Measurements from ENCODE around the gene HTR4. TPM values are rescaled to one million over a fixed set of nuclear protein-coding genes. Genes with fewer than 3 reads are reported as not detected.

The HTR4 gene
- total RNA-seq, 4 donors from 2014 or later: not detected

DNA sequence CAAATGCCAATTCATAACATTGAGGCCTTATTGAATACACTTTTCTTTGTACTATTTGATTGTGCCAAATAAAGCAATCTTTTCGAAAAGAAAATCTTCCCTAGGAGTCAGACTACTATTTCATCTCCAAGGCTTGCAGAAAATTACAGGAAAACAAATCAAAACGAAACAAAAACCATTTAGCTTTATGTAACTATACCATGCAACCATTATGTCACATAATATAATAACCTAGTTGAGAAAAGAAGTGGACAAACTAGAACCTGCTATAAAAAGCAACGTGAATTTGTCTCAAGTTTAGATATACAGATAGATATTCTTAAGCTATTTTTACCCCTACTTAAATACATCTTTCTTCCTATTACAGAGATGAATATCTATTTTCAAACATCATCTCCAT is 18.0 kb downstream of the HTR4 start:
- TF ChIP-seq, protein P1, sequence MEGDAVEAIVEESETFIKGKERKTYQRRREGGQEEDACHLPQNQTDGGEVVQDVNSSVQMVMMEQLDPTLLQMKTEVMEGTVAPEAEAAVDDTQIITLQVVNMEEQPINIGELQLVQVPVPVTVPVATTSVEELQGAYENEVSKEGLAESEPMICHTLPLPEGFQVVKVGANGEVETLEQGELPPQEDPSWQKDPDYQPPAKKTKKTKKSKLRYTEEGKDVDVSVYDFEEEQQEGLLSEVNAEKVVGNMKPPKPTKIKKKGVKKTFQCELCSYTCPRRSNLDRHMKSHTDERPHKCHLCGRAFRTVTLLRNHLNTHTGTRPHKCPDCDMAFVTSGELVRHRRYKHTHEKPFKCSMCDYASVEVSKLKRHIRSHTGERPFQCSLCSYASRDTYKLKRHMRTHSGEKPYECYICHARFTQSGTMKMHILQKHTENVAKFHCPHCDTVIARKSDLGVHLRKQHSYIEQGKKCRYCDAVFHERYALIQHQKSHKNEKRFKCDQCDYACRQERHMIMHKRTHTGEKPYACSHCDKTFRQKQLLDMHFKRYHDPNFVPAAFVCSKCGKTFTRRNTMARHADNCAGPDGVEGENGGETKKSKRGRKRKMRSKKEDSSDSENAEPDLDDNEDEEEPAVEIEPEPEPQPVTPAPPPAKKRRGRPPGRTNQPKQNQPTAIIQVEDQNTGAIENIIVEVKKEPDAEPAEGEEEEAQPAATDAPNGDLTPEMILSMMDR (IDR thresholded peaks at IDR 0.05; ENCODE audit: low read depth): no peak

DNA sequence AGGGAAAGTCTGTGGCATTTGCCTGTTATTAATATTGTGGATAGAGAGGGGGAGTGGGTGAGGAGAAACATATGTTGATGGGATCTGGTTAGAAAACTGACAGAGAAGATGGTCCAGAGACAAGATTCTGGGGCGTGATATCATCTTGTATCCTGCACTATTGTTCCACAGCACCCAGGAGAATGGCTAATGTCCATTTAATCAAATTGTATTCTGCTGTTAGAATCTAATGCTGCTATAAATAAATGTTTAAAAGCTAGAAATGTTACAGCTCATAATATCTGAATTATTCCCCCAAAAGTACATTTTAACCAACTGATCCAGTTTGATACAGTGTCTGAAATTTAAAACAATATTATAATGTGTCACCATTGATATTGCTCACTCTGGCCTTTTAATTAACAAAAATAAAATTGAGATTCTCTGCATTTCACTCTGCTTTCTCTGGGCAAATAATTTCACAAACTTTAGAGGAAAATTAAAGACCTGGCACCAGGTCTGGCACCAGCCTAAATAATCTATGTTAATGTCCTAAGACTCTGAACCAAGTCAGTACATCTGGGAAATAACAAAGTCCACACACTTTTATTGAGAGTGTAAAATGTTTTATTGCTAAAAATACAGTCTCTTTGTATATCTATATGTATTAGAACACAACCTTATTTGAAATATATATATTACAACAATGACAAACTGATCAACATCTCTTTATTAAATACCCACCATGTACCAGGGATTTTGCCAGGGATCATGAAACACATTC is 18.8 kb downstream of the HTR4 start:
- TF ChIP-seq, protein P1 (IDR thresholded peaks at IDR 0.05; ENCODE audit: low read depth): no peak

DNA sequence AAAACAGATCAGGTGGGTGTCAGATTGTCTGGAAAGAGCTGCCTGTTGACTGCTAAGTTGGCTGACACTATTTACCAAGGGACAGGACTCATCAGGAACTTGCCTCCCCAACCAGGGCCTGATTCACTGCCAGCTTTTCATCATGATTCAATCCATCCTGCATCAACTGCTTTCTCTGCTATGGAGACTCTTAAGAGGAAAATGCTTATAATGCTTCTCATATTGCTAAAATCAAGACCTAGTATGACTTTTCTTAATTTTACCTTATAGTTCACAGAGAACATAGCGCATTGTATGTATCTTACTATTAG is 21.3 kb downstream of the HTR4 start:
- TF ChIP-seq, protein P1 (IDR thresholded peaks at IDR 0.05; ENCODE audit: low read depth): no peak

DNA sequence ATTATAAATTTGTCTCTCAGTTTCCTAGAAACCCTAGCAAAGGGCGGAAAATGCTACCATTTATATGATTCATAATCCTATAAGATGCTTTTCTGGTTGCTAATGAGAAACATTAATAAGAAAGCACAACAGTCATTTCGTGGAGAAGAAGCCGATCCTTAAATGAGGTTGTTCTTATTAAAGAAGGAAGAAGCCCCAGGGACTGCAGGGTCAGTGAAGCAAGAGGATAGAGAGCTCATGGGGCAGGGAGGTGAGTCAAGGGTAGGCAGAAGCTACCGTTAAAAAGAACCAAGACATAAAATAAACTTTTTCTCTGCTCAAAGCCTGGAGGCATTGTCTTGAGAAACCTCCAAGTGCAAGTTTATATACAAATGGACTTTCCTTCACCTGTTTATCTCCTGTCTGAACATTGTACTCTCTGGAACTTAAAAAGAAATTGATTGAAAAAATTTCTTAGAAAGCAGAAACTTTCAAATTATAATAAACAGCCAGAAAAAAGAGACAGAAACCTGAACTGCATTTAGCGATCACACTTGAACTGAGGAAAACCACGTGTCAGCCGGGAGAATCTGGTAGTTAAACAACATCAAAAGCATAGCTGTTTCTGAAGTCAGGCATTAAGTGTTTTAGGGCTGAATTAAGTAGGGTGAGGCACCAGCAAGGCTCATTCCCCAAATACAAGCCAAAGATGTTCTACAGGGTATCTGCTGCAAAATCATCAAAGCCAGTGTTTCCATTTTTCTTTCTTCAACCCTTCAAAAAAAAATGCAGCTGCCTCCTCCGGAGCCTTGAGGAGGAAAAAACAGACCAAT is 21.9 kb downstream of the HTR4 start:
- TF ChIP-seq, protein P1 (IDR thresholded peaks at IDR 0.05; ENCODE audit: low read depth): no peak

DNA sequence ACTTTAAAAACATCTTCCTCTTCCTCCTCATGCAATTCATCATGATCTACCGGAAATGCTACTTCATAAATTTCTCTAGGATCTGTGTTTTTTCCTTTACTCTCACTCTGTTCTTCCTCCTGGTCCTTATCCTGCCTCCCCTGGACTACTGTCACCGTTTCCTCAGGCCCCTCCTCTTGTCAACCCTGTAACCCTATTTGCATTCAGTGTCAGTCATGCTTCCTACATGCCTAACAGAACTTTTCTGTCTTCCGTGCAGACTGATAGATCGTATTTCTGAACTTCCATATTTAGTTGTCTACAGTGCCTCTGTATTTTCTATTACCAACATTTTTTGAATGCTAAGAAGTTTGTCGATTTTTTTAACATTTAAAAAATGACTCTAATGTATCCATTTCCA is 27.3 kb downstream of the HTR4 start:
- TF ChIP-seq, protein P1 (IDR thresholded peaks at IDR 0.05; ENCODE audit: low read depth): no peak

DNA sequence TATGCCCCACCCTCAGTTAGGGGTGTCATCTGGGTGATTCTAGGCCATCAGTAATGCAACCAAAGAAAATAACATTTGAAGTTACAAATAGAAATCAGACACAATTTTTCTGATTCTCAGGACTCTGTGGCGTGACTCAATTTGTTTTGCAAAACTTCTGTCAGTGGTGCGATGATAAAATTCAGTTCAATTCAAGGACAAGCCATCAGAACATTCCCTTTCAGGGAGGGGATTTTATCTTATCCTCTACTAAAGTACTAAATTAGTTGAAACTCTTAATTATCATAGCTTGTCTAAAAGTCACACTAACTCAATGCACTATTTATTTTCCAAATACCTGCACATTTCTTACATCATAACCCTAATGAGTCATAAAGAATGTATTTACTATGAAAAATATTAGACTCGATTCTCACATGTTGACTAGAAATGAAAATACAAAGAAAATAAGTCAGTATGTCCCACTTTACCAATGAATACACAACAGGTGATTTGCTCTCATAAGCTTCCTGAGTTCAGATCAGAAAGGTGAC is 28.2 kb downstream of the HTR4 start:
- TF ChIP-seq, protein P1 (IDR thresholded peaks at IDR 0.05; ENCODE audit: low read depth): no peak

DNA sequence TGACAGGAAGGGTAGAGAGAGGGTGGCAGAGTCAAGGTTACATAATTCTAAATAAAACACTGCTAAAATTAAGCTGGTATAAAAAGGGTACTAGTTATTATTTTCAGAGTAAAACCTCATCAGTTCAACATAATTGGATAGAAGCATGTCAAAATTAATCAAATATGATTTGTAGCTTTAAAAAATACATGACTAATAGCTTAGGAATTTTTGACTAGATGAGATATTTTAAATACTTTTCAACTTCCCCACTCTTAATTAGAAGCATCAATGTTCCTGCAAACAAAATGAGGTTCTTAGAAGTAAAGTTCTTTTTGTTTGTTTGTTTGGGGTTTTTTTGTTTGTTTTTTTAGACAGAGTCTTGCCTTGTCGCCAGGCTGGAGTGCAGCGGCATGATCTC is 29.1 kb downstream of the HTR4 start:
- TF ChIP-seq, protein P1 (IDR thresholded peaks at IDR 0.05; ENCODE audit: low read depth): no peak

Measured in subcutaneous adipose tissue (tissue), 4 donors.